ENCODE results near the gene CHCHD6. TPM values are rescaled to one million over a fixed set of nuclear protein-coding genes. Genes with fewer than 3 reads are reported as not detected.

CHCHD6 gene
- total RNA-seq, 8 experiments from 2014 or later = 13.9 to 71.2 (median 45.4) TPM

DNA sequence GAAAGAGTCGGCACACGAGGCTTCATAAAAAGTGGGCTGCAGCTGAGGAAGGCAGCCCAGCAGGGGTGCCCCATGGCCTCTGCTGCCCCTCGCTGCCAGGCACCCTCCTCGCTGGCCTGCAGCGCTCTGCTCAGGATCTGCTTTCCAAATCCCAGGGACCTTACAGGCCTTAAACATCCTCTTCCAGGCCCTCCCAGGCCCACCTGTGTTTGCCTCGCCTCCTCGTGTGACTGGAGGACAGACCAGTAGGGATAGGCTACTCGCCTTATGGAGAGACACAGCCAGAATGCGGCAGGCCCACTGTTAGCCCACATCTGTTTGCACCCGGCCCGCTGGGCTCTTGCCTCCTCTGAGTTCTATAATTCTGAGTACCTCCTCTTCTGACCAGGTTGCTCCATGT, 154.4 kb downstream of the CHCHD6 start:
- in situ Hi-C loops (cut with MboI; ENCODE audit: low pct_unique_long_range_greater_than_20kb in 2 of 9, low sequenced_read_pairs in 9 of 9, unreplicated experiment in 9 of 9) = no loop called here
- Histone ChIP-seq H3K27ac (no peak overlapping the region), H3K4me3 (no peak overlapping the region), H3K4me1 (replicated peaks in 1 of 2) (no peaks in the 10 kb centered on the region)
- no peak for ATAC-seq (replicated peaks in 6 of 8)
- 87 to 100% (median 97%) methylated on average over 1 to 4 of the region's 11 CpGs; no CpG with 5 or more reads in 6 of the 10 experiments for WGBS, 10 experiments

- in situ Hi-C loops (cut with MboI; ENCODE audit: low pct_unique_long_range_greater_than_20kb in 2 of 9, low sequenced_read_pairs in 9 of 9, unreplicated experiment in 9 of 9) = no loop called here
- H3K27ac ChIP-seq = no peak overlapping the region
- H3K4me3 ChIP-seq = no peak overlapping the region
- WGBS, 10 experiments = 20 to 93% (median 73%) methylated on average over 2 to 8 of the region's 10 CpGs; no CpG with 5 or more reads in 1 of the 10 experiments
- no peaks in the 10 kb centered on the region for H3K4me1 ChIP-seq (replicated peaks in 1 of 2)
- peak in 3 of 8 experiments; percentile 26 to 100 (median 98) for ATAC-seq (replicated peaks in 6 of 8)
These were observed 154.8 kb downstream of the CHCHD6 start for GRCh38 chr3:126858887-126859286.

DNA sequence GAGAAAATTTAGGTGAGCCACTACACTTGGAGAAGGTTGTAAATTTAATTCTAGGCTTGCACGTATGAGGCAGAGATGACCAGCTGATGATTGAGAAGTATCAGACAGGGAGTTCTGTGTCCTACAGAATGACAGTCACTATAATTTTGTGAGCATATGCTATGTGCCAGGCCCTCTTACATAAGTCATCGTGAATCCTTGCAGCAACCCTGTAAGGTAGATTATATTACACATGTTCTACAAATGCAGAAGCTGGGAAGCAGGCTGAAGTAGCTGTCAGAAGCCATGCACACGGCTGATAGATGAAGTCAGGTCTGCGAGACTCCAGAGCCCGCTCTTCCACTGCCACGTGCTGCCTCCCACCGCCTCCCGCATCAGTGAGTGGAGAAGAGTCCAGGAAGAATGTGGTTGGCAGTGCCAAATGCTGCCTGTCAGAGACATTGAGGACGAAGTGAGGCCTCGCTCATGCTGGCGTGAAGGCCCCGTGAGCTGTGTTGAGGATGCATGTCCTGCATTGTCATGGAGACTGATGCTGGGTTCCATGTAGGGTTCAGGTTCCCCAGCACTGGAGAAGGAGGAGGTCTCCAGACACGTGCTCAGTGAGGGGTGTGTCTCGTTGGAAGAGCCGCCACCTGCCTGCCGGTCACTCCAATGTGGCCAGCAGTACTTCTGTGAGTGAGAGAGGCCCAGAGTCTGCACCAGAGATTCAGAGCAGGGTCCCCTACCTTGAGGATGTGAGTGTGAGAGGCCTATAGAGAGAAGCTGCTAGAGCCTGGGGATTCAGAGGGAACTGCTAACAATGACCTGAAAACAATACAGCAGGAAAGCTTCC, 155.6 kb downstream of the CHCHD6 start:
- no peak for ATAC-seq (replicated peaks in 6 of 8)
- Histone ChIP-seq H3K4me1 (replicated peaks in 1 of 2) (no peaks in the 10 kb centered on the region), H3K27ac (no peak overlapping the region), H3K4me3 (no peak overlapping the region)
- in situ Hi-C loops (cut with MboI; ENCODE audit: low pct_unique_long_range_greater_than_20kb in 2 of 9, low sequenced_read_pairs in 9 of 9, unreplicated experiment in 9 of 9) = no loop called here
- 63 to 100% (median 91%) methylated on average over 1 to 10 of the region's 16 CpGs; no CpG with 5 or more reads in 2 of the 10 experiments for WGBS, 10 experiments

DNA sequence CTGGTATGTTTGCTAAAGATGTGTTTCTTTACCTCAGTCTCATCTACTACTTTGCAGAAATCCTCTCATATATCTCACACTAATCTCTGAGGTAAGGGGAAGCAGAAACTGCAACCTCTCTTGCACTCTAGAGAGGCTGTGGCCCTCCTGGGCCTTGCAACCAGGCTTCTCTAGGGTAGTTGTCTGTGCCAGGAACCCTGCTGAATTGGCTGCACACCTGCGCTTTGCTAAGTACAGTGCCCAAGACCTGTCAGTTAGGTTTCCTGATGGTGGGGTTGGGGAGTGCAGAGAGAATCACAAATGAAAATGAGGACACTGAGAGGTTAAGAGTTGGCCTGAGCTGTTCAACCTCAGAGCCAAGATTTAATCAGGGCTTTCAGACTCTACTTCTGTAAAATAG, 161.7 kb downstream of the CHCHD6 start:
- no peak overlapping the region for H3K27ac ChIP-seq
- WGBS, 10 experiments = 71 to 100% (median 83%) methylated on average over 1 of the region's 1 CpG; no CpG with 5 or more reads in 7 of the 10 experiments
- ATAC-seq (replicated peaks in 6 of 8) = no peak
- in situ Hi-C loops (cut with MboI; ENCODE audit: low pct_unique_long_range_greater_than_20kb in 2 of 9, low sequenced_read_pairs in 9 of 9, unreplicated experiment in 9 of 9) = no loop called here
- peaks cover 17 to 20% of the 10 kb centered on the region in 2 donors for H3K4me1 ChIP-seq (replicated peaks in 1 of 2)
- H3K4me3 ChIP-seq = no peak overlapping the region

GRCh38 chr3:126866175-126866759, 162.2 kb downstream of the CHCHD6 start:
- in situ Hi-C loops (cut with MboI; ENCODE audit: low pct_unique_long_range_greater_than_20kb in 2 of 9, low sequenced_read_pairs in 9 of 9, unreplicated experiment in 9 of 9) = no loop called here
- 54 to 100% (median 68%) methylated on average over 1 to 3 of the region's 3 CpGs; no CpG with 5 or more reads in 2 of the 10 experiments for WGBS, 10 experiments
- peak in 4 of 8 experiments; percentile 31 to 49 (median 45) for ATAC-seq (replicated peaks in 6 of 8)
- no peak overlapping the region for H3K27ac ChIP-seq
- H3K4me3 ChIP-seq = no peak overlapping the region
- peaks cover 17 to 20% of the 10 kb centered on the region in 2 donors for H3K4me1 ChIP-seq (replicated peaks in 1 of 2)

- Histone ChIP-seq H3K4me3 (no peak overlapping the region), H3K4me1 (replicated peaks in 1 of 2) (peaks cover 17 to 20% of the 10 kb centered on the region in 2 donors), H3K27ac (peak overlapping the region; percentile 37 to 48)
- in situ Hi-C loops (cut with MboI; ENCODE audit: low pct_unique_long_range_greater_than_20kb in 2 of 9, low sequenced_read_pairs in 9 of 9, unreplicated experiment in 9 of 9) = no loop called here
- WGBS, 10 experiments = 11 to 83% (median 38%) methylated on average over 1 to 4 of the region's 4 CpGs; no CpG with 5 or more reads in 2 of the 10 experiments
- peak in 7 of 8 experiments; percentile 34 to 85 (median 61) for ATAC-seq (replicated peaks in 6 of 8)
These were observed 163.3 kb downstream of the CHCHD6 start for GRCh38 chr3:126867190-126867862.

DNA sequence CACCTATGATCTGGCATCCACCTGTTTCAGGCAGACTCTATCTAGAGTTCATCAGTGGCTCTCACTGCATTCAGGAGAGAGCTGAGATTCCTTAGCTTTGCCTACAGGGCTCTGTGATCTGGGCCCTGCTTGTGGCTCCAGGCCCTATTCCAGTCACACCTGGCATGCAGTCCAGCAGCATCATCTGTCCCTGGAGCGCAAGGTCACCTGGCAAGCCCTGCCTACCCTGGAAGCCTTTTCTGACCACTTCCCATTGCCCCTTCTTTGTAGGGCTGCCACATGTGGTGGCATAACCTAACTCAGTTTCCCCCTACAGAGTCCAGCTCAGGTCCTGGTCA, 163.8 kb downstream of the CHCHD6 start:
- in situ Hi-C loops (cut with MboI; ENCODE audit: low pct_unique_long_range_greater_than_20kb in 2 of 9, low sequenced_read_pairs in 9 of 9, unreplicated experiment in 9 of 9) = no loop called here
- Histone ChIP-seq H3K27ac (peak overlapping the region in 1 of 2 donors; percentile 37), H3K4me1 (replicated peaks in 1 of 2) (peaks cover 17 to 20% of the 10 kb centered on the region in 2 donors), H3K4me3 (no peak overlapping the region)
- WGBS, 10 experiments = 100% methylated on average over 1 of the region's 1 CpG; no CpG with 5 or more reads in 8 of the 10 experiments
- no peak for ATAC-seq (replicated peaks in 6 of 8)

DNA sequence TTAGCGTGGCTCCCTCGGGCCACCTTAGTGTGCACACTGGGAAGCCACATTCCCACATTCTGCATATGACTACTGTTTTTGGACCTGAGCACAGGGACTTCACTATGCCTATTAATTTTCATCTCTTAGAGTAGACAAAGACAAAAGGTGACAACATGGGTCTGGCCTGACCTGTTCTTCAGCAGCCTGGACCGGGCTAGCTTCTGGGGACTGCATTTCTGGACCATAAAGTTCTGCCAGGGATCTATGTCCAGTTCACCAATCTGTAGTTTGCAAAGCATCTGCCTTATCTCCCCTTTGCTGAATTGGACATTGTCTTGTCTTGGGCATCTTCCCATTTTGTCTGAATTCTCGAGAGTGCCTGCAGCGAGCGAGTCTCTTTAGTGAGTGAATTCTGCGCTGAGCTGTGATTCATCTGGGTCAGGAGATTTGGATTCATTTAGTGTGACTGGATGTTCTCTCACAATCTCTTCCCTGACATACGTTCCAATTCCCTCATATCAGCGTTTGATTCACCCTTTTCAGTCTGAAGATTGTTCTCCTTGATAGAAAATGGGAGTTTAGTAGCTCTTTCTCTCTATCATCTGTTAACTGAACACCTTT, 166.7 kb downstream of the CHCHD6 start:
- H3K4me3 ChIP-seq = no peak overlapping the region
- 88 to 100% (median 98%) methylated on average over 1 to 9 of the region's 9 CpGs for WGBS, 10 experiments
- no peak for ATAC-seq (replicated peaks in 6 of 8)
- no peak overlapping the region for H3K27ac ChIP-seq
- peaks cover 17 to 20% of the 10 kb centered on the region in 2 donors for H3K4me1 ChIP-seq (replicated peaks in 1 of 2)
- in situ Hi-C loops (cut with MboI; ENCODE audit: low pct_unique_long_range_greater_than_20kb in 2 of 9, low sequenced_read_pairs in 9 of 9, unreplicated experiment in 9 of 9) = no loop called here

DNA sequence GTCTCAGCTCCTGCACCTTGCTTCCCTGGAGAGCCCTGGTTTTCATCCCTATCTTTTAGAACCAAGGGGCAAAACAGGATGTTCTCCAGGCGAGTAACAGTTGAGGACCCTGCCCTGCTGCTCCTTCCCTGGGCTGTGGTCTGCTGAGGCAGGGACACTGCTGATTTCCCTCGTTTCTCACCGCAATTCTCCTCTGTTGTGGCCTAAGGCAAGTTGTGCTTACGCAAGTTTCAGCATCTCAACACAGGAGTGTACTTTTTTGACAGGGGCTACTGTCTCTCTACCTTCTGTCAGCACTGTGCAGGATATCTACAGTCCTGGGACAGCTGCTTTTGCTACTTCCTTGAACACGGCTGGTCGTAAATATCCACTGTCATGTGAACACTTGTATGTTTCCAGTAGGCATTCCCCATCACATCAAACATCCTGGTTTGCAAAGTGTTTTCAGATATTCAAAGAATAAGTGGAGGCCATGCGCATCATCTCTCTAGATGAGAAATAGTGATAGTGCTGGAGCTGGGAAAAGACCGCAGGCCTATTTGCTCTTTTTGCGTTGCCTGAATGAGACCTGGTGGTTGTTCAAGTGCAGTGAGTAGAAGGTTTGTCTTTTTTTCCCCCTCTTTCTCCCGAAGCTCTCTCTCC, 168.8 kb downstream of the CHCHD6 start:
- H3K4me1 ChIP-seq (replicated peaks in 1 of 2) = peaks cover 2% of the 10 kb centered on the region in 2 donors
- H3K27ac ChIP-seq = no peak overlapping the region
- ATAC-seq (replicated peaks in 6 of 8) = peak in 2 of 8 experiments; percentile 55 to 95
- 58 to 100% (median 89%) methylated on average over 1 to 6 of the region's 10 CpGs; no CpG with 5 or more reads in 2 of the 10 experiments for WGBS, 10 experiments
- no peak overlapping the region for H3K4me3 ChIP-seq
- in situ Hi-C loops (cut with MboI; ENCODE audit: low pct_unique_long_range_greater_than_20kb in 2 of 9, low sequenced_read_pairs in 9 of 9, unreplicated experiment in 9 of 9) = no loop called here

DNA sequence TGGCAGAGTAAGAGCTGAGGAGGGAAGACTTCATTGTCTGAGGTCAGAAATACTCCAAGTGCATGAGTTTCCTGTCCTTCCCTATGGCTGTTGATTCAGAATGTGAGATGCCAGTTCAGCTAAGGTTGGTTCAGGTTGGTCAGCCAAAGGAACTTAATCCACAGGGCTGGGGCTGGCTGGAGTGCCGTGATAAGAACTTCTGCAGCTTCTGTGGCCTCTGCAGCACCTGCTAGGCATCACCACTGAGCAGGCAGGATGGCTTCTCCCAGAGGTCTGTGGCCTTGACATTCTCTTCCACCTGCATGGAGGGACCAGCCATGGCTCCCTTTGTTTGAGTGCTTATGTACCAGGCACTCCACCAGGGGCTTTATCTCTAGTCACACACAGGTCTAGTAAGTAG, 169.4 kb downstream of the CHCHD6 start:
- H3K4me1 ChIP-seq (replicated peaks in 1 of 2) = no peaks in the 10 kb centered on the region
- 100% methylated on average over 1 of the region's 1 CpG; no CpG with 5 or more reads in 9 of the 10 experiments for WGBS, 10 experiments
- in situ Hi-C loops (cut with MboI; ENCODE audit: low pct_unique_long_range_greater_than_20kb in 2 of 9, low sequenced_read_pairs in 9 of 9, unreplicated experiment in 9 of 9) = no loop called here
- H3K27ac ChIP-seq = no peak overlapping the region
- H3K4me3 ChIP-seq = no peak overlapping the region
- peak in 1 of 8 experiments; percentile 25 for ATAC-seq (replicated peaks in 6 of 8)

GRCh38 chr3:126878664-126879063, 174.6 kb downstream of the CHCHD6 start:
- WGBS, 10 experiments = 86 to 100% (median 100%) methylated on average over 1 to 2 of the region's 3 CpGs; no CpG with 5 or more reads in 2 of the 10 experiments
- no peak for ATAC-seq (replicated peaks in 6 of 8)

DNA sequence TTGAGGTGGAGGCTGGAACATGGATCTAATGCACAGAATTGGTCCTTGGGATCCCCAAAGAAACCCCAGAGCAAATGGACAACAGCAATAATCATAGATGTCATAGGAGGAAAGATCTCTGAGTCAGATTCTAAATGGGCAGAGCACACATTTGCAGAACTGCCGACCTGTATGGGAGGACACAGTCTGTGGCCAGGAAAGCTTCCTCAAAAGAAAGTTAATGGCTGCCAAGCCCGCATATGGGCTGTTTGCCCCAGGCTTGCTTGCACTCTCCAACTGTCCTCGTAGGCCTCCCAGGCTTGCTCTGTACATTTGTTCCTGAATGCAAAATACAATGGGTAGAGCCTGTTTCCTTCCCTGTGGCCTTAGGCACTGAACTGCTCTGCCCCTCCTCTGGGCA, 176.9 kb downstream of the CHCHD6 start:
- WGBS, 10 experiments = 0 to 91% (median 78%) methylated on average over 1 to 3 of the region's 3 CpGs; no CpG with 5 or more reads in 4 of the 10 experiments
- H3K4me1 ChIP-seq (replicated peaks in 1 of 2) = peaks cover 0 to 2% of the 10 kb centered on the region in 2 donors
- no peak overlapping the region for H3K27ac ChIP-seq
- in situ Hi-C loops (cut with MboI; ENCODE audit: low pct_unique_long_range_greater_than_20kb in 2 of 9, low sequenced_read_pairs in 9 of 9, unreplicated experiment in 9 of 9) = no loop called here
- peak in 3 of 8 experiments; percentile 86 to 89 (median 89) for ATAC-seq (replicated peaks in 6 of 8)
- no peak overlapping the region for H3K4me3 ChIP-seq

More at GRCh38 chr3:126878664-126879063, 174.6 kb downstream of the CHCHD6 start:
- Histone ChIP-seq H3K27ac (no peak overlapping the region), H3K4me3 (no peak overlapping the region), H3K4me1 (replicated peaks in 1 of 2) (peaks cover 0 to 2% of the 10 kb centered on the region in 2 donors)
- in situ Hi-C loops (cut with MboI; ENCODE audit: low pct_unique_long_range_greater_than_20kb in 2 of 9, low sequenced_read_pairs in 9 of 9, unreplicated experiment in 9 of 9) = no loop called here

Measured in motor neuron (in vitro differentiated cells).